Embryonic facial prominence (tissue), 1 donor: Measurements from ENCODE around the gene MLXIPL.
"Not testable (repeated sequence)": the region's sequence is repeated elsewhere in the genome, so short reads cannot be mapped to it uniquely, and the experiment has no call there.

ENCODE experiments used
- DNase-seq: peaks from one replicate; pipeline ENCODE4 v3.0.0-alpha.2; 2016; ENCODE audit errors: extremely low spot score

Gene MLXIPL

GRCh38 chr7:73582664-73583202 is 41.6 kb downstream of the MLXIPL start:
- no peak for DNase-seq

- not testable (repeated sequence) for DNase-seq
Measured at GRCh38 chr7:73581006-73581405, 43.3 kb downstream of the MLXIPL start.

GRCh38 chr7:73578342-73579128 is 45.8 kb downstream of the MLXIPL start, which contains the start of gene TBL2:
Gene TBL2 (minus strand): TSS chr7:73578579. CDS start chr7:73578549, 30 bp downstream.
- DNase-seq = peak; percentile 97

- DNase-seq = no peak
Measured at GRCh38 chr7:73577627-73578341, 46.5 kb downstream of the MLXIPL start.

- DNase-seq = no peak
Measured at GRCh38 chr7:73573791-73574190, 50.5 kb downstream of the MLXIPL start.

GRCh38 chr7:73573276-73573675 is 51.0 kb downstream of the MLXIPL start:
- no peak for DNase-seq

GRCh38 chr7:73572767-73573186 is 51.5 kb downstream of the MLXIPL start:
- DNase-seq = no peak

- no peak for DNase-seq
Measured at GRCh38 chr7:73570977-73571376, 53.3 kb downstream of the MLXIPL start.

GRCh38 chr7:73570521-73570920 is 53.8 kb downstream of the MLXIPL start:
- DNase-seq = no peak

GRCh38 chr7:73569042-73569608 is 55.2 kb downstream of the MLXIPL start:
- no peak for DNase-seq

GRCh38 chr7:73567846-73568685 is 56.3 kb downstream of the MLXIPL start:
- DNase-seq = no peak

- DNase-seq = no peak
Measured at GRCh38 chr7:73567140-73567539, 57.2 kb downstream of the MLXIPL start.

GRCh38 chr7:73566431-73566830 is 57.9 kb downstream of the MLXIPL start:
- not testable (repeated sequence) for DNase-seq

- no peak for DNase-seq
Measured at GRCh38 chr7:73565675-73566340, 58.5 kb downstream of the MLXIPL start.

- no peak for DNase-seq
Measured at GRCh38 chr7:73560109-73560835, 64.0 kb downstream of the MLXIPL start.

GRCh38 chr7:73557397-73558257 is 66.7 kb downstream of the MLXIPL start, which contains the start of gene BCL7B:
Gene BCL7B (minus strand): TSS chr7:73557690. CDS start chr7:73557578, 112 bp downstream.
- no peak for DNase-seq

GRCh38 chr7:73557108-73557396 is 67.3 kb downstream of the MLXIPL start:
- peak; percentile 70 for DNase-seq

- DNase-seq = no peak
Measured at GRCh38 chr7:73556208-73557107, 67.9 kb downstream of the MLXIPL start.
